Pancreas (tissue), 10 donors: ENCODE results near the gene CAMSAP3. TPM values are rescaled to one million over a fixed set of nuclear protein-coding genes. Genes with fewer than 3 reads are reported as not detected.

Experiments used
- ATAC-seq, 4 donors: fragments of 200-7000 bp; cut with Tn5 transposase; one replicate each; pipeline versions ENCODE4 v1.8.0 to v1.9.1; 2020; ENCODE audit warnings: mild to moderate bottlenecking in 4 of 4, moderate library complexity in 4 of 4
- DNase-seq, 6 donors: peaks; one replicate each; pipeline ENCODE4 v3.0.0-alpha.2; 2020
- FAIRE-seq: peaks from 2 replicates; lab custom pipeline; 2012; peaks lifted over from hg19 to GRCh38; lab: Jason Lieb, UNC
- H3K27ac ChIP-seq, 4 donors: fragments of 200-600 bp; sonication (generic); 1 replicate in 3 of 4; 2 replicates in 1 of 4; pipeline versions ENCODE4 v1.5.0 to v1.8.0; 2020
- H3K27me3 ChIP-seq, 4 donors: fragments of 200-600 bp; one replicate each; pipeline ENCODE4 v1.8.0; 2021
- H3K36me3 ChIP-seq, 3 donors: fragments of 200-600 bp; sonication (generic) in 1 of 3; one replicate each; pipeline versions ENCODE4 v1.5.0 to v1.8.0; 2020 to 2021
- H3K4me1 ChIP-seq, 3 donors: fragments of 200-600 bp; one replicate each; pipeline ENCODE4 v1.8.0; 2021
- H3K4me3 ChIP-seq, 4 donors: fragments of 200-600 bp; sonication (generic) in 2 of 4; one replicate each; pipeline versions ENCODE4 v1.5.0 to v1.8.0; 2020 to 2021
- H3K9me3 ChIP-seq, 4 donors: fragments of 200-600 bp; one replicate each; pipeline ENCODE4 v1.8.0; 2021
- CTCF ChIP-seq, 4 donors: fragments of 200-600 bp; sonication (generic) in 3 of 4; IDR thresholded peaks; one replicate each; pipeline versions ENCODE4 v1.5.0 to v1.8.0; 2021; ENCODE audit warnings: antibody characterized with exemption in 4 of 4
- WGBS, 2 donors: extraction: QIAGEN DNeasy Blood & Tissue Kit; methylation state at CpG; one replicate each; pipeline ENCODE4 v1.1.7; 2013; 5-methylcytosine and 5-hydroxymethylcytosine counted together
- intact Hi-C, 3 donors: fragments of 100-400 bp; cut with DNase I; formaldehyde crosslinking; loops; one replicate each; pipeline versions ENCODE4 v1.11.1 to v1.14.2; 2022
- polyA plus RNA-seq, 2 donors: library from polyadenylated mRNA; stranded (reverse); fragments of 200-250 nt; gene quantifications; one replicate each; pipeline ENCODE4 v1.2.3, GENCODE V29; 2013
- total RNA-seq, 6 donors: library from RNA; stranded (reverse); fragmentation: NEBNext Ultra II Directional in 4 of 6; extraction: Animal tissue kit (Norgen Biotek cat#: 25700) in 4 of 6; gene quantifications; one replicate each; pipeline versions ENCODE4 v1.2.1 to v1.2.4, GENCODE V29; 2021 to 2023
- donor health status: healthy with polysubstance abuse.
- donor health status: DM: no; HTN: no; CAD: no; lungs with moderate emphysema.
- donor health status: DM: no; HTN: no; CAD: no.
- donor health status: control.
- donor health status: control.
- donor health status: Bipolar disorder and iron deficiency.
- donor health status: DM: yes; HTN: yes; CAD: no.
- donor health status: DM: no; HTN: no; CAD: no.
- donor health status: DM: no; HTN: no; CAD: no.
- donor health status: DM: yes; HTN: yes; CAD: no.

Gene CAMSAP3
- total and polyA plus RNA-seq, 8 donors, result 12.1 to 64.5 (median 23.5) TPM

GRCh38 chr19:7603919-7604318 is 8.3 kb downstream of the CAMSAP3 start:
- ATAC-seq, result no peak
- Histone ChIP-seq H3K4me3 (no peak overlapping the region), H3K36me3 (peaks cover 0 to 13% (median 0%) of the 10 kb centered on the region in 3 donors), H3K9me3 (no peaks in the 10 kb centered on the region), H3K27ac (no peak overlapping the region), H3K27me3 (no peaks in the 10 kb centered on the region), H3K4me1 (peaks cover 0 to 8% (median 5%) of the 10 kb centered on the region in 3 donors)
- FAIRE-seq, result no peak
- DNase-seq, result no peak
- TF ChIP-seq CTCF (IDR thresholded peaks at IDR 0.05), result no peak
- WGBS, 2 donors, result 71 to 73% methylated on average over 9 of the region's 9 CpGs
- intact Hi-C loops, result no loop called here

GRCh38 chr19:7605490-7606222 is 10.0 kb downstream of the CAMSAP3 start:
- Histone ChIP-seq H3K27ac (no peak overlapping the region), H3K4me3 (no peak overlapping the region), H3K27me3 (no peaks in the 10 kb centered on the region), H3K4me1 (peaks cover 0 to 8% (median 5%) of the 10 kb centered on the region in 3 donors), H3K36me3 (peaks cover 0 to 22% (median 0%) of the 10 kb centered on the region in 3 donors), H3K9me3 (no peaks in the 10 kb centered on the region)
- FAIRE-seq, result no peak
- peak in 3 of 6 donors; percentile 16 to 58 (median 57) for DNase-seq
- 74 to 77% methylated on average over 14 of the region's 14 CpGs for WGBS, 2 donors
- intact Hi-C loops, result no loop called here
- TF ChIP-seq CTCF (IDR thresholded peaks at IDR 0.05), result no peak
- ATAC-seq, result peak; percentile 11 to 57 (median 16)

- FAIRE-seq (no peak), ATAC-seq (no peak), DNase-seq (peak in 2 of 6 donors; percentile 17 to 64)
- 90 to 92% methylated on average over 17 of the region's 17 CpGs for WGBS, 2 donors
- H3K27me3 ChIP-seq, result no peaks in the 10 kb centered on the region
- no peaks in the 10 kb centered on the region for H3K9me3 ChIP-seq
- H3K4me1 ChIP-seq, result peaks cover 0 to 8% (median 5%) of the 10 kb centered on the region in 3 donors
- H3K4me3 ChIP-seq, result no peak overlapping the region
- intact Hi-C loops, result no loop called here
- TF ChIP-seq CTCF (IDR thresholded peaks at IDR 0.05), result no peak
- peaks cover 0 to 29% (median 0%) of the 10 kb centered on the region in 3 donors for H3K36me3 ChIP-seq
- no peak overlapping the region for H3K27ac ChIP-seq
Measured at GRCh38 chr19:7606289-7606688, 10.6 kb downstream of the CAMSAP3 start.

GRCh38 chr19:7607212-7607873 is 11.7 kb downstream of the CAMSAP3 start:
- no peak for ATAC-seq
- peaks cover 0 to 39% (median 0%) of the 10 kb centered on the region in 3 donors for H3K36me3 ChIP-seq
- no peak overlapping the region for H3K27ac ChIP-seq
- no peak for TF ChIP-seq CTCF (IDR thresholded peaks at IDR 0.05)
- H3K4me1 ChIP-seq, result peaks cover 0 to 4% (median under 1%) of the 10 kb centered on the region in 3 donors
- no peak for FAIRE-seq
- H3K4me3 ChIP-seq, result no peak overlapping the region
- intact Hi-C loops, result no loop called here
- DNase-seq, result peak in 2 of 6 donors; percentile 2 to 49
- H3K27me3 ChIP-seq, result no peaks in the 10 kb centered on the region
- WGBS, 2 donors, result 92 to 94% methylated on average over 9 to 10 of the region's 10 CpGs
- H3K9me3 ChIP-seq, result no peaks in the 10 kb centered on the region
